GM21717 (cell line): Measurements from ENCODE around the gene ANKRD36B.
"Not testable (repeated sequence)": the region's sequence is repeated elsewhere in the genome, so short reads cannot be mapped to it uniquely, and the experiment has no call there.

Experiments
- ATAC-seq: cut with Tn5 transposase; IDR thresholded peaks from one replicate; pipeline ENCODE4 v1.9.1; 2021; ENCODE audit warnings: mild to moderate bottlenecking, moderate library complexity; ENCODE audit not compliant: unreplicated experiment

The ANKRD36B gene

GRCh38 chr2:97550498-97550897, 39.2 kb downstream of the ANKRD36B start:
- not testable (repeated sequence) for ATAC-seq

GRCh38 chr2:97549058-97549457, 40.6 kb downstream of the ANKRD36B start:
- not testable (repeated sequence) for ATAC-seq

- not testable (repeated sequence) for ATAC-seq
Measured at GRCh38 chr2:97548536-97548935, 41.1 kb downstream of the ANKRD36B start.

- no peak for ATAC-seq
Measured at GRCh38 chr2:97546711-97547110, 43.0 kb downstream of the ANKRD36B start.

GRCh38 chr2:97544911-97545310, 44.8 kb downstream of the ANKRD36B start:
- ATAC-seq: not testable (repeated sequence)

- not testable (repeated sequence) for ATAC-seq
Measured at GRCh38 chr2:97525904-97526303, 63.8 kb downstream of the ANKRD36B start.

GRCh38 chr2:97523816-97524215, 65.9 kb downstream of the ANKRD36B start:
- not testable (repeated sequence) for ATAC-seq

GRCh38 chr2:97522916-97523555, 66.6 kb downstream of the ANKRD36B start:
- ATAC-seq: not testable (repeated sequence)

GRCh38 chr2:97495651-97496050, 94.0 kb downstream of the ANKRD36B start:
- ATAC-seq: not testable (repeated sequence)

GRCh38 chr2:97490141-97490540, 99.5 kb downstream of the ANKRD36B start:
- ATAC-seq: not testable (repeated sequence)
